ENCODE measurements around the gene FOXF2.
"Not testable (repeated sequence)": the region's sequence is repeated elsewhere in the genome, so short reads cannot be mapped to it uniquely, and the experiment has no call there.

The FOXF2 gene

GRCh38 chr6:1389369-1390132 lies at the start of gene FOXF2:
Gene FOXF2 (plus strand): TSS chr6:1389576. CDS start chr6:1389948, 372 bp downstream.
- DNase-seq = no peak

- DNase-seq = no peak
Observed at GRCh38 chr6:1346101-1346500, 43.3 kb upstream of the FOXF2 start.

- DNase-seq = no peak
Observed at GRCh38 chr6:1346558-1347091, 42.8 kb upstream of the FOXF2 start.

GRCh38 chr6:1347161-1347560 lies 42.2 kb upstream of the FOXF2 start:
- no peak for DNase-seq

- no peak for DNase-seq
Observed at GRCh38 chr6:1348675-1349074, 40.7 kb upstream of the FOXF2 start.

GRCh38 chr6:1349655-1350054 lies 39.7 kb upstream of the FOXF2 start:
- no peak for DNase-seq

GRCh38 chr6:1351381-1352008 lies 37.9 kb upstream of the FOXF2 start:
- no peak for DNase-seq

GRCh38 chr6:1355068-1355467 lies 34.3 kb upstream of the FOXF2 start:
- not testable (repeated sequence) for DNase-seq

- DNase-seq = not testable (repeated sequence)
Observed at GRCh38 chr6:1361717-1362116, 27.7 kb upstream of the FOXF2 start.

- no peak for DNase-seq
Observed at GRCh38 chr6:1362643-1363042, 26.7 kb upstream of the FOXF2 start.

GRCh38 chr6:1363298-1363697 lies 26.1 kb upstream of the FOXF2 start:
- no peak for DNase-seq

- no peak for DNase-seq
Observed at GRCh38 chr6:1363729-1364572, 25.4 kb upstream of the FOXF2 start.

- DNase-seq = no peak
Observed at GRCh38 chr6:1364791-1365190, 24.6 kb upstream of the FOXF2 start.

- DNase-seq = no peak
Observed at GRCh38 chr6:1365686-1366085, 23.7 kb upstream of the FOXF2 start.

GRCh38 chr6:1367771-1368170 lies 21.6 kb upstream of the FOXF2 start:
- DNase-seq = no peak

- no peak for DNase-seq
Observed at GRCh38 chr6:1368940-1369339, 20.4 kb upstream of the FOXF2 start.

- not testable (repeated sequence) for DNase-seq
Observed at GRCh38 chr6:1369695-1370094, 19.7 kb upstream of the FOXF2 start.

- DNase-seq = no peak
Observed at GRCh38 chr6:1371933-1372332, 17.4 kb upstream of the FOXF2 start.

GRCh38 chr6:1372690-1373089 lies 16.7 kb upstream of the FOXF2 start:
- no peak for DNase-seq

GRCh38 chr6:1376653-1377052 lies 12.7 kb upstream of the FOXF2 start:
- DNase-seq = no peak

- no peak for DNase-seq
Observed at GRCh38 chr6:1377526-1377925, 11.8 kb upstream of the FOXF2 start.

- no peak for DNase-seq
Observed at GRCh38 chr6:1378065-1379016, 11.0 kb upstream of the FOXF2 start.
